NCI-H2196 treated with DMSO at 0.1 percent for 48 hours (cell line): ENCODE results near the gene ZFYVE26.

Source experiments
- DNase-seq: peaks from one replicate; lab custom pipeline; 2025; ENCODE audit not compliant: unreplicated experiment; lab: John Stamatoyannopoulos, UW

Gene ZFYVE26

DNA sequence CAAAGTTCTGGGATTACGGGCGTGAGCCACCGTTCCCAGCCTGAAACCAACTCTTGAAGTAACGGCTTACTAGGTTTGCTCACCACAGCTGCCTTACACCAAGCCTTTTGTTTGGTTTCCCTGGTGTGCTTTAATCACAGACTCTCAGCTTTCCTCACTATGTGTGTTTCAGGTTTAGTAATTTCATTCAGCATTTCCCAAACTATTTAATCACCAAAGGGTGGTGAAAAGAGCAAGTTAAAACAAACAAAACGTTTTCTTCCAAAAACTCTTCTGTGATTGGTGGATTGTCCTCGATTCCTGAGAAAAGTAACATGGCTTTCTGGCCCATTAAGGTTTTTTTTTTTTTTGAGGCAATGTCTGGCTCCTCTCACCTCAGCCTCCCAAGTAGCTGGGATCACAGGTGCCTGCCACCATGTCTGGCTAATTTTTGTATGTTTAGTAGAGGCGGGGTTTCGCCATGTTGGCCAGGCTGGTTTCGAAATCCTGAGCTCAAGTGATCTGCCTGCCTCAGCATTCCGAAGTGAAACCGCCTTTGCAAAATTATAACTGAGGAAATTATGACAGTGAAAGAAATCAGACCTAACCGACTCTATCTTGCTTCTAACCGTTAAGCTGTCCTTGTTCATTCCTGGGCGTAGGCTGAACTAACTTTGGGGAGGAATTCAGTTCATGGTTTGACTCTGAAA lies 1.5 kb upstream of the ZFYVE26 start:
- no peak for DNase-seq

DNA sequence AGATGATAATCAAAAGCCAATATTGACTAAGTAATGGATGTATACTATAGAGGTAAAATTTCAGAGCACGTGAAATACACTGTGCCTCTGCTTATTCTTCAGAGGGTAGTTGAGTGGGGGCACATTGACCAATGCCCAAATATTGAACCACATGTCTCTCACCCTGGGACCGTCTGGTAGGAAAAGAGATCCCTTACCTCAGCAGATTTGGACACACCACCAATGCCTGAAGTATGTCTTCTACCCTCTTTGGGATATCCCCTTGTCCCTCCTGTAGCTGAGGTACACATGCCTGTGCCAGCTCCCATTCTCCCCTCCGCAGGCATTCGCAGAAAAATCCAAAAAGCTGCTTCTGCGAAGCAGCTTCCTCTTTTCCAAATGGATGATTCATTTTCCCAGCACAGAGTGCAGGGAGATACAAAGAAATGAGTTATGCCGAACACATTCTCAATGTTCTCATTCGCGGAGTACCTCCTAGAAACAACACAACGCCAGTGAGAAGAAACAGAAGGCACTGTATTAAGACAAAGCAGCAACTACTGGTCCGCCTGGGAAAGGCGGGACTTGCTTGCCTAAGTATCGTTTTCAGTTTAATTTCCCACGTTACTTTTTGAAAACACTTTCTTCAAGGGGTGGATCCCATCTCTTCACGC lies 691 bp downstream of the ZFYVE26 start:
- DNase-seq: no peak

DNA sequence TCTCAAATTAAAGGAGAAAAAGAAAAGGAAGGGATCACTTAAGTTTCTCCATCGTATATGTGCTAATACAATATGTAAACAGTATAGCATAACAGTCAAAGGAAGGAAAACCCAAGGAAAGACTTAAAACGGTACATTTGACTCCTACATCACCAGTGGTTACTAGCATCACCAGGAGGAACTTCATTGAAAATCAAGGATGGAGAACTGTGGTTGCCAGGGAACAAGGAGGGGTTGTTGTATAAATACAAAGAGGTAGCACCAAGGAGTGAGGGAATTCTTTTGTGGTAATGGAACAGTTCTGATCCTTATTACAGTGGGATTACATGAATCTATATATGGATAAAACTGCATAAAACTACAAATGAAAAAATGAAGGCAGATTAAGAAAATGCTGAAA lies 1.6 kb downstream of the ZFYVE26 start:
- DNase-seq: no peak

DNA sequence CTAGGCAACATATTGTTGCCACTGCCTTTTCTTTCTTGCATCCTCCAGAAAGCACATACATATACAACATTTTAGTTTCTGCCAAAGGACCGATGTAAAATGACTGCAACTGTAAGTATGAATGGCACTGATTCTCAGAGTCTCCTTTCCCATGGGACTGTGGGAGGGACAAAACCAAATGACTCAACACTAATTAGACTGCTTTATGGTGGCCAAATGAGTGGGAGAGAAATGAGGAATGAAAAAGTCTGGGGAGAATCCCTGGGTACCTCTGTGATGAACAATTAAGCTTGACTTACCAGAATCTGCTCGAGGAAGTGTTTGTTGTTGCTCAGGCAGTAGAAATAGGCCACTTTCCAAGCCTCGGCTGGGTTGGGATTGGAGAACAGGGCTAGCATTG lies 10.1 kb downstream of the ZFYVE26 start:
- DNase-seq: no peak

DNA sequence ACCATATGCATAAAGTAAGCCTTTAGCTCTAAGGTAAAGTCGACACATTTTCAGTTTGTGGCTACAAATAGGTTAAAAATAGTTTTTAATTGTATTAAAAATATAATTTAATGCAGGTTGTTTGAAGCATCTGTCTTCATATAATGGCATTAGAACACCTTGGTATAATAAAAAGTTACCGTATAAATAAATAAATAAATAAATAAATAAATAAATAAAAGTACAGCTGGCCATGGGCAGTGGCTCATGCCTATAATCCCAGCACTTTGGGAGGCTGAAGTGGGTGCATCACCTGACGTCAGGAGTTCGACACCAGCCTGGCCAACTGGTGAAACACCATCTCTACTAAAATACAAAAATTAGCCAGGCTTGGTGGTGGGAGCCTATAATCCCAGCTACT lies 15.6 kb downstream of the ZFYVE26 start:
- DNase-seq: no peak

DNA sequence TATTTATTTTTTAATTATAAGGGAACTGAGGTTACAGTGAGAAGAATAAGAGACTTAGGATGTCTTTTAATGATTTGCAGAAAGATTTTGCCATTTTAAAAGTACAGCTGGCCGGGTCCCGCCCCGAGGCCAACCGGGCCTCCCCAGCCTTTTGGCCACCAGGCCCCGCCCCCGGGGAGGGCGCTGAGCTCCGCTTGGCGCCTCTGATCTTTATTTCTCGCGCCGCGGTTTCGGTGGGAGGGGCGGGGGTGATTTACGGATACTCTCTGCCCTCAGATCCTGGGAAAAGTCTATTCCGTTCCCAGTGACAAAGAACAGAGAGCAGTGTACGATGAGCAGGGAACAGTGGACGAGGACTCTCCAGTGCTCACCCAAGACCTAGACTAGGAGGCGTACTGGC lies 17.7 kb downstream of the ZFYVE26 start:
- DNase-seq: no peak

DNA sequence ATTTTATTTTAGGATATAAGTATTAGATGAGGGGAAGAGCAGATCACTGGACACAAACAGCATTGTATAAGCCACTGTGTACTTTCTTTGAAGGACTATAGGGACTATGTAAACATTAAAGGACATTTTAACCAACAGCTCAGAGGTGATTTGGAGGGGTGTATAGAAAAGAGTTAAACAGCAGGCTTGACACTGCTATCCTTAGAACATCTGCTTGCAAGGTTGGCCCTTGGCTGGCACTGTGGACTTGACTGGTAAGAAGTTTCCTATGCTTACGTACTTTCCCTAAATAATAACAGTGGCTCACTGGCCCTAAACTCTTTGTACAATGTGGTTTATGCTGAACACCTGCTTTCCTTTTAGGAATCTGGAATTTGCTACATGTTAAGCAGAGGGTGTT lies 28.7 kb downstream of the ZFYVE26 start:
- no peak for DNase-seq

DNA sequence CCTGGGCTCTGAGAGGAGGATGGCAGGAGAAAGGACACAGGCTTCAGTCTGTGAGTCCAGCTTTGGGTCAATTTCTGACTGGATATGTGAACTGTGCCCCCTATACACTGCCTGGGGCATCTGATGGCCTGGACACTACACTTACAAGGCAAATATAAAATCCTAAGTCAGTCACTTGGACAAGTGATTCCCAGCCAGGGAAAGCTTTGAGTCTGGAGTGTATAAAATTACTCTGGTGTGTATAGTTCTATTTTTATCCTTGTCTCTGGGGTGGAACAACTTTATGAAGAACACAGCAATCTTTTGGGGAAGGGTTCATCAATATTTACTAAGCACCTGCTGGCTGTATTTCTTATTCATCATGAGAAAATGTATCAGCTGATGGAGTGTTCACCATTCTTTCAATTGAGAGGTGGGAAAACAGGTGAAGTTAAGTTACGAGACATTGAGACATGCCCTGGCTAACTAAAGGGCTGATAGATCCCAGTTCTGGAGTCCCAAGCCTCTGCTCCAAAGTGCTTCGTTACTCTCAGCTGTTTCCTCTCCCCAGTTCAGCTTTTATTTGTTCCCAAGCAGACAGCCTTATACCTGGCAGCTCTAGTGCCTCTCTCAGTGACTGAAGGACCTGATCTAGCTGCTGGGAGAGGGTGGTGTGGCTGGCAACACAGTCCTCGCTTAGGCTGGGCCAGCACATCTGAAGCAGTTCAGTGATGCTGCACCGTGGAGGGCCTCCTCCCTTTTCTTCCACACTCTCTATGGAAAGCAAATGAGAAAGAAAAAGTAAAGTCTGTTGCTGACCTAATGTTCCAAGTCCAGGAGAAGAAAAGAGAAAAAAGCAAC lies 30.9 kb downstream of the ZFYVE26 start:
- no peak for DNase-seq

DNA sequence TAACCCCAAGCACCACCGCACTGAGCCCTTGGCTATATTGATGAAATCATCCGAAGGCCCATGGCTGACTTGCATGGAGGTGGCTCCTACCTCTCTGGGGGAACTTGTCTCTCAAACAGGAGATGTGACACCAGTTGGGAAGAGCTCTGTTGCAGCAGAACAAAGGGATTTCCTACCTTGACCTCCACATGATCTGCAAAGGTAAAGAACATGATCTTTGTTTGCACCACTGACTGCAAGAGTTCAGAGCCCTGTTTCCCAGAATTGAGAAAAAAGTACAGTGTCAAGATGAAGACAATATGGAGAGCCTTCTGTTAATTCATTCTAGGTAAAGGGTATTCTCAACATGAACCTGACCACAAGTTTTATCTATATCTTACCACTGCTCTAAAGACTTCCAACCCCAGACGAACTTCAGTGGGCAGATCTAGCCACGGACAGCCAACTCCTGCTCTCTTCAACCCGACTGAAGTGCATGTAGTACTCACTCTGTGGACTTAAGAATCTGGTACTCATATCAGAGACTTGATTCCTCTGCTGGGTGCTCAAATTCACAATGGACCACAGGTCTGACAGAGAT lies 32.1 kb downstream of the ZFYVE26 start:
- DNase-seq: no peak

DNA sequence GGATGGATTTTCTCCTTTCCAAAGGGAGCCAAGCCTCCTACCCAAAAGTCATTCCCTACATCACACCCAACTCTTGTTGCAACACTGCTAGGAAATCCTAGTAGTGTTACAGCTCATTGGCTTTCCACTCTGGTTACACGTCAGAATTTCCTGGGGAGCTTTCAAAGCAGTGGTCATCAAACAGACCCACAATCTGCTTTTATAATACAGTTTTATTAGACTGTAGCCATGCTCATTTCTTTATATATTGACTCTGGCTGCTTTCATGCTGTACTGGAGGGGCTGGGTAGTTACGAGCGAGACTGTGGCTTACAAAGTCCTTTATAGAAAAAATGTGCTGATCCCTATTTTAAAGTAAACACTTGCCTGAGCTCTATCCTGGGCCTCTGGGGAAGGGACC lies 34.3 kb downstream of the ZFYVE26 start:
- no peak for DNase-seq

DNA sequence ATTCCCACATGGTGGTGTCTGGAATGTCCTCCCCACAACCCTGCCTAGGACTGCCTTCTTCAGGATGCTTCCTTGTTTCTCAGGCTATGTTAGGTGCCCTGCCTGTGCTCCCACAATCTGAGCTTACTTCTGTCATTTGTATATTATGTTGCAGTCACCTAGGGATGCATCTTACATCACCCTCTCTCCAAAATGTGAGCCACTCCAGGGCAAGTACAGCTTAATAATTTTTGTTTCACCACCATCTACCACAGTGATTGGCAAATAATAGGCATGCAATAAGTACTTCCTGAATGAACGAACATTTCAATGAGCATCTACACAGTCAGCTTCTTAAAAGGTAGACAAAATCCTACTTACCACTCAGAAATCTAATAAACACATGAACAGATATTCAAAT lies 37.6 kb downstream of the ZFYVE26 start:
- DNase-seq: no peak

DNA sequence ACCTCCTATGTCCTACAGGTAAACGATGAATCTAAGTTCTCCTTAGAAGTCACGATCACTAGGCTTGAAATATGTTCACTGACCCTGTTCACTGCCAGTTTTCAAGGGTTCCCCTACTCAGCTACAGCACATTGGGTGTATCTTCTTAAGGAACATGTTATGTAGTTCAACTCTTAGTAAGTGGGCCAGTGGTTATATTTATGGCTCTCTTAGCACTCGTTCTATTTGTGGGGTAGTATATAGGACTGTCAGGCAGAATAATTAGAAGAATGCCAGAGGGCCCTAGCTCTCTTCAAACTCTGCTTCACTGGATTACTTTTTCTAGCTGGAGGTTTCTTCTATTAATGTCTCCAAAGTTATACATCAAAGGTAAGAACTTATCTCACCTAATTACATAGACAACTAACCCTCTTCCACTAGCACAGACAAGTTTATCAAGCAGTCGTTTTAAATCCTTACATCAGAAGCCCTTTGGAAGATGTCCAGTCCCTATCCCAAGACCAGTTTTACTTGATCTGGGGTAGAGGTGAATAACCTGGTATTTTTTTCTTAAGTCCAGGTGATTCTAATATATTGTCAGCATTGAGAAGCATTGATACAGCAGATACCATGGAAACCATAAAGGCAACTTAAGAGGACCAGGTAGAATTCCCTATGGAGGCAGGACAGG lies 39.6 kb downstream of the ZFYVE26 start:
- no peak for DNase-seq

DNA sequence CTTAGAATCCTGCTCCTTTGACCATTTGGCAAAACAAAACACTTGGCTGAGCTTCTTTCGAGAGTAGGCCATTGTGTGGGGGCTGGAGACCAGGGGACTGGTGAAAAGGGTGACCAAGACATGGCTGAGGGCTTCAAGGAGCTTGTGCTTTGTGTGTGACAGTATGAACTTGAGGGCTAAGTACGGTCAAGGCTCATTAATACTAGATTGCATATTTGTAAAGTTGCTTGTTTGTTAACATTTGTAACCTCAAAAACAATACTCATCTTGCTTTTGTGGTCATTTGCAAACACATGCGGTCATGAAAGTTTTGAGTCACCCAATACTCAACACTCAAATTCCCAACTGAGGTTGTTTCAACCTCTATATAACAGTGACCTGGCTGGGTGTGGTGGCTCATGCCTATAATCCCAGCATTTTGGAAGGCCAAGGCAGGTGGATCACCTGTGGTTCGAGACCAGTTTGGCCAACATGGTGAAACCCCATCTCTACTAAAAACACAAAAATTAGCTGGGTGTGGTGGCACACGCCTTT lies 42.5 kb downstream of the ZFYVE26 start:
- no peak for DNase-seq

DNA sequence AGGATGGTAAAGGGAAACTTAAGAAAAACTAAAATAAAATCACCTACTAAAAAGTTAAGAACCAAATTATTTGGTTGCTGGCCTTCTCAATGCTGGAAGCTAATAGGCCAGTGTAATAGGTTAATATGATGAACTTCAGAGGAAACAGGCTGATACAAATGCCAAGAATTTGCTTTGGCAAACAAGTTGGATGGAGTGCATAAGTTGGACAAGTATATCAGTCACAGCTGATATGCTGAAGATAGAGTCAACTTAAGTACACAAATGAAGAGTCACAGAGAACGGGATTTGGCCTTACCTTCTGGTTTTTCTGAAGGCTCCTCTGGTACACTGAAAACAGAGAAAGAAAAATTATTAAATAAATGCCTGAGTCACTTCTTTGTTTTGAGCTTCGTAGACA lies 48.2 kb downstream of the ZFYVE26 start:
- DNase-seq: no peak

DNA sequence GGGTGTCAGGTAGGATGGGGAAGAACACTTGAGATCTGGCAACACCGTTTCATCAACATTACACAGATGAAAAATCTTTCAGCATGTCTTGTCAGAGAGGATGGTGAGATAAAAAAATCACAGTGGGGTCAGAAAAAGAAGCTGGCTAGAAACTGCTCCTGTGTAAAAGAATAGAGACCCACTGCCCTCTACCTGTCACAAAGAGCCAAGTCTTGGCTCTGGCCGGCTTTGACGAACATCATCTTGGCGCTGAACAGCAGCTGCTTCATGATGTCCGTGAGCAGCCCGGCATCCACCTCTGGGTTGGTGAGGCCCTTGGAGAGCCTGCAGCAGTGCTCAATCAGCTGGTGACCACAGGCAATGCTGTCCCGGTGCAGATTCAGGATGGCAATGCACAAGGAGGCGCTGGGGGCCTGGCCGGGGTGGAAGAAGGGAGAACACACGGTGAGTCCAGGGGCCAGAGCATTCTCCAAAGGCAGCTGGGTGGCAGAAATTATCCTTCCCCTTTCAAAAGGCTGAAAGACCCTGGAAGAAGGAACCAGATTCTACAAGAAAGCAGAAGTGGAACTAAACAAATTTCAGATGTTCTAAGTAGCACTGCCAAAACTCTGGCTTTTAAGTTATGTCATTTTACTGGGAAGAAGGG lies 50.2 kb downstream of the ZFYVE26 start:
- no peak for DNase-seq

DNA sequence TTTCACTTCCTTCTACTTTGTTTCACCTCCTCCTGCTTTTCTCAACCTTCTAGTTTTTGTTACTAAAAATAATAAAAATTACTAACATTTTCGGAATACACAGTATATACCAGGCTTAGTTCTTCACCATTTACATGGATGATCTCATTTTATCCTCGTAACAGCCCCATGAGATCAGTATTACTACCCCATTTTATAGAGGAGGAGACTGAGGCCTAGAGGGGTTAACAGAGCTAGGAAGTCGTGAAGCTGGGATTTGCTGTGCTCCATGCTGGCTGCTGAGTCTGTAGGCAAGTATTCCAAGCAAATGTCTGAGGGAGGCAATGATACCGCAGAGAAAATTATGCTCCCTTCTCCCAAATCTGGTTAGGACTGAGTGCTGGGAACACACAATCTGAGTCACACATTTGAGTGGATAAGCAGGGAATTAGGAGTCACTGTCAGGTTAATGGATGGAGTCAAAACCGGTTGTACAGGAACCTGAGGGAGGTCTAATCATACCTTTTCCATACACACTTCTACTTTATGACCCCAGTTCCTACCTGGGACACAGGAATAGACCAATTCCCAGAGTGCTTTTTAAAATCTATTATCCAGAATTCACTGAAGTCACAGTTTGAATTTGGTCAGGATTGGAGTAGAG lies 51.1 kb downstream of the ZFYVE26 start:
- no peak for DNase-seq

DNA sequence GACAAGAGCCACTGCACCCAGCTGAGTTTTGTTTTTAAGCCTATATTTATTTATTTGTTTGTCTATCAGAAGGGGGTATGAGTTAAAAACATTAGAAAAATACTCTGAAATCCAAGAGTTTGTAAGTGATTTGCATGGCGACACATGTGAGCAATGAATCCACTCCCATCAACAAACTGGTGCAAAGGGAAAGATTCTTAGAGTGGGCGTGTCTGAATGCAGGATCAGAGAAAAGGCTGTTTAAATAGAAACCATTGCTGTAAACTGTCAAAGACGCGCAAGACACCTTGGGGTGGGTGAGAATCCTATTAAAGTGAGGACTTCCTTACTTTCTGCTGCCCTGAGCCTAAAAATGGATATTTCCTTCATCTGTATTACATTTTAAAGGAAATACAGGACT lies 51.9 kb downstream of the ZFYVE26 start:
- DNase-seq: no peak

DNA sequence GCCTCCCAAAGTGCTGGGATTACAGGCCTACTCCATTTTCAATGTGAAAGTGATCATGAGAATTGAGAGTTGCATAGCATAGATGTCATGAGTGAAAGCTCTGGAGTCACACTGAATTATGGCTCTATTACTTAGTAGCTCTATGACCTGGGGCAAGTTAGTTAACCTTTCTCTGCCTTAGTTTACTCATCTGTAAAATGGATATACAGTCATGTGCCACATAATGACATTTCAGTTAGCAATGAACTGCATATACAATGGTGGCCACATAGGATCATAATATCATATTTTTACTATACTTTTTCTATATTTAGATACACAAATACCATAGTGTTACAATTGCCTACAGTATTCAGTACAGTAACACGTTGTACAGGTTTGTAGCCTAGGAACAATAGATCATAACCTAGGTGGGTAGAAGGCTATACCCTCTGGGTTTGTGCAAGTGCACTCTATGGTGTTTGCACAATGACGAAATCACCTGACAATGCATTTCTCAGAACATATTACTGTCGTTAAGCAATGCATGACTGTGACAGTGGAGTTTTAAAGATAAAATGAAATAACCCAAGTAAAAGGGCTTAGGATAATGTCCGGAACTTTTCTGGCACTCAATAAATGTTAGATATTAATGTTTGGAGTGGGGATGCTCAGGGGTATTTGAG lies 53.1 kb downstream of the ZFYVE26 start:
- DNase-seq: no peak

DNA sequence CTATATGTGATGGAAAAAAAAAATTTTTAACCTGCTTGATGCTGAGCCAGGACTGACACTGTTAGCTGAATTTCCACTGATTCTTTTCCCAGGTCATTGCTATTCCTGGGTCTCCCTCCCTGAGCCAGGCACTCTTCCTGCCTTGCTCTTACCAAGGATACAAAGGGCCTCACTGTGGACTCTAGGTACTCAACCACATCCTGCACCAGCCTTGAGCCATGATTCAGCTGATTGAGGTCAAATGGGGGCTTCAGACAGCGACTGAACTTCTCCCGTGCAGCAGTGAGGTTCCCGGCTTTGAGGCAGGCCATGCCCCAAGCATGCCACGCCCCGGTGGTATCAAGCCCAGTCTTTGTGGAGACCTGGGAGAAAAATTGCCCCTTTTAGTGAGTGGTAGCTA lies 54.3 kb downstream of the ZFYVE26 start:
- DNase-seq: no peak
